ENCODE measurements around the gene AGBL4.

AGBL4 gene

GRCh38 chr1:48829446-48829845 is 1194.3 kb downstream of the AGBL4 start:
- DNase-seq (ENCODE audit: low spot score), result no peak

GRCh38 chr1:48823168-48823567 is 1200.6 kb downstream of the AGBL4 start:
- DNase-seq (ENCODE audit: low spot score), result no peak

- DNase-seq (ENCODE audit: low spot score), result no peak
Measured at GRCh38 chr1:48820491-48820890, 1203.3 kb downstream of the AGBL4 start.

GRCh38 chr1:48817505-48818114 is 1206.1 kb downstream of the AGBL4 start:
- peak; percentile 22 for DNase-seq (ENCODE audit: low spot score)

GRCh38 chr1:48810740-48811139 is 1213.0 kb downstream of the AGBL4 start:
- DNase-seq (ENCODE audit: low spot score), result no peak

GRCh38 chr1:48808496-48808895 is 1215.3 kb downstream of the AGBL4 start:
- DNase-seq (ENCODE audit: low spot score), result no peak

- DNase-seq (ENCODE audit: low spot score), result no peak
Measured at GRCh38 chr1:48807554-48808260, 1216.0 kb downstream of the AGBL4 start.

GRCh38 chr1:48803474-48803873 is 1220.3 kb downstream of the AGBL4 start:
- DNase-seq (ENCODE audit: low spot score), result no peak

GRCh38 chr1:48794816-48795215 is 1228.9 kb downstream of the AGBL4 start:
- no peak for DNase-seq (ENCODE audit: low spot score)

- no peak for DNase-seq (ENCODE audit: low spot score)
Measured at GRCh38 chr1:48793863-48794262, 1229.9 kb downstream of the AGBL4 start.

GRCh38 chr1:48792961-48793360 is 1230.8 kb downstream of the AGBL4 start:
- no peak for DNase-seq (ENCODE audit: low spot score)

GRCh38 chr1:48790397-48790796 is 1233.4 kb downstream of the AGBL4 start:
- no peak for DNase-seq (ENCODE audit: low spot score)

- no peak for DNase-seq (ENCODE audit: low spot score)
Measured at GRCh38 chr1:48789903-48790302, 1233.9 kb downstream of the AGBL4 start.

GRCh38 chr1:48785869-48786268 is 1237.9 kb downstream of the AGBL4 start:
- no peak for DNase-seq (ENCODE audit: low spot score)

GRCh38 chr1:48784301-48784700 is 1239.5 kb downstream of the AGBL4 start:
- DNase-seq (ENCODE audit: low spot score), result no peak

- no peak for DNase-seq (ENCODE audit: low spot score)
Measured at GRCh38 chr1:48777219-48777895, 1246.4 kb downstream of the AGBL4 start.

- no peak for DNase-seq (ENCODE audit: low spot score)
Measured at GRCh38 chr1:48776393-48777218, 1247.1 kb downstream of the AGBL4 start, which contains the start of gene BEND5. TSS of gene BEND5 (minus strand) at chr1:48776891. CDS start at chr1:48776831, 60 bp downstream.

GRCh38 chr1:48775831-48776392 is 1247.8 kb downstream of the AGBL4 start:
- DNase-seq (ENCODE audit: low spot score), result no peak

GRCh38 chr1:48773133-48773532 is 1250.6 kb downstream of the AGBL4 start:
- no peak for DNase-seq (ENCODE audit: low spot score)

- no peak for DNase-seq (ENCODE audit: low spot score)
Measured at GRCh38 chr1:48772211-48772610, 1251.5 kb downstream of the AGBL4 start.

- no peak for DNase-seq (ENCODE audit: low spot score)
Measured at GRCh38 chr1:48771561-48771960, 1252.2 kb downstream of the AGBL4 start.

GRCh38 chr1:48767975-48768510 is 1255.7 kb downstream of the AGBL4 start:
- DNase-seq (ENCODE audit: low spot score), result no peak
